ENCODE measurements around the gene LRRC9. TPM values are rescaled to one million over a fixed set of nuclear protein-coding genes. Genes with fewer than 3 reads are reported as not detected.
A peak's percentile ranks its signal among the peaks of the same experiment; 100 is the strongest.
"Not testable (repeated sequence)": the region's sequence is repeated elsewhere in the genome, so short reads cannot be mapped to it uniquely, and the experiment has no call there.

The LRRC9 gene
- total and polyA plus RNA-seq, 4 donors, result 0.07 to 2.2 (median 0.31) TPM; not detected in 1

GRCh38 chr14:60095781-60096450 is 176.0 kb downstream of the LRRC9 start:
- peak overlapping the region in 1 of 2 donors; percentile 26 for H3K27ac ChIP-seq (ENCODE audit: low read depth in 1 of 2, low read length in 1 of 2)
- ATAC-seq (ENCODE audit: insufficient read depth, low FRiP score) (no peak), DNase-seq (peak in 1 of 3 donors; percentile 8)
- no peak overlapping the region for H3K4me3 ChIP-seq
- H3K9me3 ChIP-seq (ENCODE audit: control insufficient read depth in 4 of 4, insufficient read depth in 3 of 4, low read length in 3 of 4), result no peaks in the 10 kb centered on the region
- no peaks in the 10 kb centered on the region for H3K27me3 ChIP-seq (ENCODE audit: control insufficient read depth in 3 of 3, insufficient read depth in 3 of 3, low read length in 2 of 3)
- no peak for TF ChIP-seq CTCF (IDR thresholded peaks at IDR 0.05; ENCODE audit: control extremely low read depth, extremely low read depth)
- peaks cover 3 to 32% (median 13%) of the 10 kb centered on the region in 5 donors for H3K4me1 ChIP-seq (ENCODE audit: control insufficient read depth in 5 of 5, insufficient read depth in 5 of 5, low read length in 5 of 5)
- peaks cover 3 to 8% (median 6%) of the 10 kb centered on the region in 4 donors for H3K36me3 ChIP-seq (ENCODE audit: control insufficient read depth in 4 of 4, insufficient read depth in 4 of 4, low read length in 4 of 4)
- 59 to 67% methylated on average over 3 of the region's 3 CpGs for WGBS, 2 donors
- no peak overlapping the region for H3K9ac ChIP-seq (ENCODE audit: insufficient read depth in 1 of 2, low read length in 2 of 2)

DNA sequence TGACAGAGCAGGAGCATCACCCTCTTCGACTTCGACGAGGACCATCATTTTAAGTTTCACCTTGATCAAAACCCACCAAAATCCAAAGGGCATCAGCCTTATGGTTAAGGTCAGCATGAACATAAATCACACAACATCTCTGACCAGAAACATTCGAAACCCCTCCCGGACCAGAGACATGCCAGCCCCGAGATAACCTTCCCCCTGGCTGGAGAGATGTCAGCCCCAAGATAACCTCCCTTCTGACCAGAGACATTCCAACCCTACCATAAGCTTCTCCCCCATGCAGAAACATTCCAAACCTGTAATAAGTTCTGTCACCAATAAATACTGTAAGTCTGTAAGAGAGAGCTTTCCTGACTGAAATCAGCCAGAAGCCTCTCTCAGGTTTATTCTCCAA is 178.0 kb downstream of the LRRC9 start:
- Histone ChIP-seq H3K4me1 (ENCODE audit: control insufficient read depth in 5 of 5, insufficient read depth in 5 of 5, low read length in 5 of 5) (peaks cover 3 to 32% (median 11%) of the 10 kb centered on the region in 5 donors), H3K9ac (ENCODE audit: insufficient read depth in 1 of 2, low read length in 2 of 2) (no peak overlapping the region), H3K36me3 (ENCODE audit: control insufficient read depth in 4 of 4, insufficient read depth in 4 of 4, low read length in 4 of 4) (peaks cover 3 to 8% (median 6%) of the 10 kb centered on the region in 4 donors), H3K27me3 (ENCODE audit: control insufficient read depth in 3 of 3, insufficient read depth in 3 of 3, low read length in 2 of 3) (no peaks in the 10 kb centered on the region), H3K4me3 (no peak overlapping the region), H3K9me3 (ENCODE audit: control insufficient read depth in 4 of 4, insufficient read depth in 3 of 4, low read length in 3 of 4) (no peaks in the 10 kb centered on the region), H3K27ac (ENCODE audit: low read depth in 1 of 2, low read length in 1 of 2) (no peak overlapping the region)
- 91 to 97% methylated on average over 6 of the region's 6 CpGs for WGBS, 2 donors
- no peak for TF ChIP-seq CTCF (IDR thresholded peaks at IDR 0.05; ENCODE audit: control extremely low read depth, extremely low read depth)
- DNase-seq (no peak), ATAC-seq (ENCODE audit: insufficient read depth, low FRiP score) (no peak)

DNA sequence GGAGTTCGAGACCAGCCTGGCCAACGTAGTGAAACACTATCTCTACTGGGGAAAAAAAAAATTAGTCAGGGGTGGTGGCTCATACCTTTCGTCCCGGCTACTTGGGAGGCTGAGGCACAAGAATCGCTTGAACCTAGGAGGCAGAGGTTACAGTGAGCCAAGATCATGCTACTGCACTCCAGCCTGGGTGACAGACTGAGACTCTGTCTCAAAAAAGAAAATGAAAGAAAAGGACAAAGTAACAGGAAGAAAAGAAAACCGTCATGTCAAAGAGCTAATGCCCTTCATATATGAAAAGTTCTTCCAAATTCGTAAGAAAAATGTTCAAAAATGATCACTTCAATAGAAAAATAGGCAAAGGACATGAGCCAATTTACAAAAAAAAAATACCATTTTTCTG is 179.9 kb downstream of the LRRC9 start:
- H3K27me3 ChIP-seq (ENCODE audit: control insufficient read depth in 3 of 3, insufficient read depth in 3 of 3, low read length in 2 of 3); H3K36me3 ChIP-seq (ENCODE audit: control insufficient read depth in 4 of 4, insufficient read depth in 4 of 4, low read length in 4 of 4); DNase-seq; H3K9me3 ChIP-seq (ENCODE audit: control insufficient read depth in 4 of 4, insufficient read depth in 3 of 4, low read length in 3 of 4); H3K4me3 ChIP-seq; ATAC-seq (ENCODE audit: insufficient read depth, low FRiP score); H3K9ac ChIP-seq (ENCODE audit: insufficient read depth in 1 of 2, low read length in 2 of 2); H3K27ac ChIP-seq (ENCODE audit: low read depth in 1 of 2, low read length in 1 of 2): not testable (repeated sequence)
- 94 to 97% methylated on average over 7 of the region's 7 CpGs for WGBS, 2 donors
- peaks cover 0 to 32% (median 0%) of the 10 kb centered on the region in 5 donors for H3K4me1 ChIP-seq (ENCODE audit: control insufficient read depth in 5 of 5, insufficient read depth in 5 of 5, low read length in 5 of 5)

GRCh38 chr14:60101786-60102185 is 181.8 kb downstream of the LRRC9 start:
- peaks cover 3 to 8% (median 6%) of the 10 kb centered on the region in 4 donors for H3K36me3 ChIP-seq (ENCODE audit: control insufficient read depth in 4 of 4, insufficient read depth in 4 of 4, low read length in 4 of 4)

More at GRCh38 chr14:60101786-60102185, 181.8 kb downstream of the LRRC9 start:
- H3K9me3 ChIP-seq (ENCODE audit: control insufficient read depth in 4 of 4, insufficient read depth in 3 of 4, low read length in 3 of 4), result no peaks in the 10 kb centered on the region
- no peak overlapping the region for H3K4me3 ChIP-seq
- no peaks in the 10 kb centered on the region for H3K27me3 ChIP-seq (ENCODE audit: control insufficient read depth in 3 of 3, insufficient read depth in 3 of 3, low read length in 2 of 3)
- peaks cover 0 to 16% (median 0%) of the 10 kb centered on the region in 5 donors for H3K4me1 ChIP-seq (ENCODE audit: control insufficient read depth in 5 of 5, insufficient read depth in 5 of 5, low read length in 5 of 5)
- H3K9ac ChIP-seq (ENCODE audit: insufficient read depth in 1 of 2, low read length in 2 of 2), result no peak overlapping the region
- TF ChIP-seq CTCF (IDR thresholded peaks at IDR 0.05; ENCODE audit: control extremely low read depth, extremely low read depth), result no peak
- ATAC-seq (ENCODE audit: insufficient read depth, low FRiP score) (no peak), DNase-seq (no peak)
- 93 to 98% methylated on average over 1 of the region's 1 CpG for WGBS, 2 donors
- peak overlapping the region in 1 of 2 donors; percentile 21 for H3K27ac ChIP-seq (ENCODE audit: low read depth in 1 of 2, low read length in 1 of 2)
